GM23248 (cell line): ENCODE results near the gene PXDN.

Experiments used
- EZH2 ChIP-seq: fragments of 200-600 bp; sonication (generic); IDR thresholded peaks from 2 replicates; pipeline ENCODE4 v1.6.1; 2018; ENCODE audit warnings: antibody characterized with exemption, mild to moderate bottlenecking; ENCODE audit not compliant: insufficient read depth, poor library complexity, severe bottlenecking
- EZH2phosphoT487 ChIP-seq: fragments of 200-600 bp; sonication (generic); IDR thresholded peaks from 2 replicates; pipeline ENCODE4 v1.6.1; 2018; ENCODE audit warnings: antibody characterized with exemption, moderate library complexity, mild to moderate bottlenecking, low read depth; ENCODE audit not compliant: insufficient read depth

- no peak for TF ChIP-seq EZH2
- no peak for TF ChIP-seq EZH2phosphoT487
Measured at GRCh38 chr2:1602278-1603010, 141.9 kb downstream of the PXDN start.
